GM19328 (cell line): Measurements from ENCODE around the gene RASSF8.

Source experiments
- ATAC-seq: cut with Tn5 transposase; IDR thresholded peaks from one replicate; pipeline ENCODE4 v1.9.1; 2021; ENCODE audit warnings: mild to moderate bottlenecking, moderate library complexity; ENCODE audit not compliant: unreplicated experiment

RASSF8 gene

GRCh38 chr12:26122681-26123481 is 164.4 kb downstream of the RASSF8 start:
- ATAC-seq: no peak

DNA sequence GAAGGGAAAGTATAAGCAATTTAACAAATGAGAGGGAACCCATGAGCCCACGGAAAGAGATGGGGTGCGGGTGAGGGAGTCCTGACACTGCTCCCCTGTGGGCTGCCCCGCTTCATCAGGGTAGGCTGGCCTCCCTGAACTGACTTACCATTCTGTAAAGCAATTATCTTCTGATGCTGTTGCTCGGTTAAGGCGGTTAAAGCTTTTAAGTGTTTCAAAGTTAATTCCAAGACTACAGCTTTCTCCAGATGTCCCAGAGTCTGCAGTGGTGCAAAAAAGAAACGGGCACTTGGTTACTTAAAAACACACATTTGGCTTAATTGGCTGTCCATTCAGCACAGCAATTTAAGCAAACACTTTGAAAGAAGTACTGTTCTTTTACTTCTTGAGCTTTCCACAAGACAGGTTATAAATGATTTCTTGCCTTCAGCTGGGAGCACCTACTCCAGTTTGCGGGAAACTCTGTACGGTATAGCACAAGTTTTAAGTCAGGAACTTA is 165.0 kb downstream of the RASSF8 start:
- ATAC-seq: no peak

GRCh38 chr12:26124446-26125399 is 166.2 kb downstream of the RASSF8 start, which contains the start of gene BHLHE41:
Gene BHLHE41 (minus strand): TSS chr12:26125037. CDS start chr12:26124779, 258 bp downstream.
- no peak for ATAC-seq

GRCh38 chr12:26125400-26126339 is 167.2 kb downstream of the RASSF8 start:
- no peak for ATAC-seq

DNA sequence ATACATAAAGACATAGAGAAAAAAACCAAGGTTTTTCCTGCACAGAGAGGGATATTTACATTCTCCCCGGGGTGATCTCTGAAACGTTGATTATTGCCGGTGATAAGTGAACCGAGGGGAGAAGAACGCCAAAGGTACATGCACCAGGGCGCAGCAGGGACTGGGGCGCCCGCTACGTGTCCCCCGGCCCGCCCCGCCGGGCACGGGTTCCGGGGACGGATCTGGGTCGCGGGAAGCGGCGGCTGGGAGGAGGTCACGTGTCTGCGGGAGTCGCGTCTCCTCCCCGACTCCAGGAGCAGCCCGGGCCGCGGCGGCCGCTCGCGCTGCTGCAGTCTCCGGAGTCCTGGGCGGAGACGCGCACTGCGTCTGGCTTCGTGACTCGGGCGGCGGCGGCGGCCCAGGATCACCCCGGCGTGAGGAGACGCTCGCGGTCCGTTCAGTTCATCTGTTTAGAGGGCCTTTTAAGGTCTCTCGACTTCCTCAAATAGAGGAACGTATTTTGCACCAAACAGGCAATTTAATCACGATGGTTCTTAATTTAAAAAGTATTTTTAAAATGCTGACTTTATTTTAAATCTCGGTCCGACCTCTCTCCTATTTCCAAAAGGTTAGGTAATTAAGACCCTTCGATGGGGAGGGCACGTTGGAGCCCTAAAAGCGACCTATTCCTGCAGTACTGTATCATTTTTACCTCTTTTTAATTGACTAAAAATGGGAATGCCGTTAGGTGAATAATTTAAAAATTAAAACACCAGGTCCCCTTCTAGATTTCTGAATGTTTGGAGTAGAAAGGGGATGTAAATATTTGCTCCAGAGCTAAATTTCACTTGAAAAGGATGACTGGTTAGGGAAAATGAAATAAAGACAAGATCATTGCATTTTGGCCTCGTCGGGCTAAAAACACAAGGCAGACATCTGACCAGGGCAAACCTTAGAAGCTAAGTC is 168.1 kb downstream of the RASSF8 start:
- ATAC-seq: peak; percentile 36

GRCh38 chr12:26127404-26127803 is 168.9 kb downstream of the RASSF8 start:
- ATAC-seq: no peak

DNA sequence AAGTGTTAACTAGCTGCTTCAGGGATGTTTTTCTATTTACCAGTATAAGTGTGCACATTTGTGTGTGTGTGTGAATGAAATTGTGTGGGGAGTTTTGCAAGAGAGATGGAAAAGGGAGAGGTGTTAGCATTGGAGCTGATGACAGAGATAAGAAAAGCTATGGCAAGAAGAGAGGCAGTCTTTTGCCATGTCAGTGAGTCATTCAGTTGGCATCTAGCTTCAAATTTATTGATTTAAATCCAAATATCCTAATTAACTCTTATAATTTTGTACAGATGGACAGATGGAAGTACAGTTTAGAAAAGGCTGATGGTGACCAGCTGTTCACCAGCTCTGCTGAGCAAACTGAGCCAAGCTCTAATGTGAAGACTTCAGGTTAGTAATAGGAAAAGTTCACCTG is 169.7 kb downstream of the RASSF8 start:
- no peak for ATAC-seq
